SK-MEL-5 (cell line): ENCODE measurements around the gene ABCG4. TPM values are rescaled to one million over a fixed set of nuclear protein-coding genes. Genes with fewer than 3 reads are reported as not detected.
A peak's percentile ranks its signal among the peaks of the same experiment; 100 is the strongest.
"Not testable (repeated sequence)": the region's sequence is repeated elsewhere in the genome, so short reads cannot be mapped to it uniquely, and the experiment has no call there.

Experiments used
- DNase-seq: peaks from one replicate; pipeline ENCODE4 v3.0.0-alpha.2; 2016; ENCODE audit warnings: low read depth, low spot score
- in situ Hi-C: cut with HindIII; loops from 2 replicates; pipeline ENCODE4 v1.10.0; 2016; ENCODE audit warnings: low sequenced_read_pairs, high pct_unique_total_duplicates, low pct_unique_long_range_greater_than_20kb
- total RNA-seq: library from RNA; depleted of rRNA; stranded (reverse); fragments of >200 nt; shearing (Covaris generic); gene quantifications from 2 replicates; pipeline ENCODE4 v1.2.3, GENCODE V29; 2014

Gene ABCG4
- total RNA-seq, 1 experiment from 2014 or later, result 0.05 TPM

GRCh38 chr11:119167933-119168332 is 19.1 kb downstream of the ABCG4 start:
- in situ Hi-C loops, result no loop called here
- no peak for DNase-seq

- DNase-seq, result peak; percentile 83
- in situ Hi-C loops, result no loop called here
Observed at GRCh38 chr11:119168471-119169281, 19.8 kb downstream of the ABCG4 start, which contains the start of gene NLRX1. Gene NLRX1 (plus strand): TSS chr11:119168725. CDS start chr11:119171404, 2,679 bp downstream.

GRCh38 chr11:119169282-119169719 is 20.4 kb downstream of the ABCG4 start:
- peak; percentile 19 for DNase-seq
- in situ Hi-C loops, result no loop called here

GRCh38 chr11:119172513-119172912 is 23.7 kb downstream of the ABCG4 start:
- DNase-seq, result no peak
- in situ Hi-C loops, result no loop called here

- in situ Hi-C loops, result no loop called here
- no peak for DNase-seq
Observed at GRCh38 chr11:119173453-119173852, 24.6 kb downstream of the ABCG4 start.

- DNase-seq, result no peak
- in situ Hi-C loops, result no loop called here
Observed at GRCh38 chr11:119175493-119176077, 26.7 kb downstream of the ABCG4 start.

GRCh38 chr11:119178166-119178680 is 29.4 kb downstream of the ABCG4 start:
- in situ Hi-C loops, result no loop called here

GRCh38 chr11:119179342-119179741 is 30.5 kb downstream of the ABCG4 start:
- DNase-seq, result no peak
- in situ Hi-C loops, result no loop called here

More at GRCh38 chr11:119178166-119178680, 29.4 kb downstream of the ABCG4 start:
- DNase-seq, result no peak

GRCh38 chr11:119179983-119180382 is 31.1 kb downstream of the ABCG4 start:
- no peak for DNase-seq

GRCh38 chr11:119180729-119181676 is 32.2 kb downstream of the ABCG4 start:
- no peak for DNase-seq
- in situ Hi-C loops, result no loop called here

More at GRCh38 chr11:119179983-119180382, 31.1 kb downstream of the ABCG4 start:
- in situ Hi-C loops, result no loop called here

GRCh38 chr11:119181677-119182412 is 33.0 kb downstream of the ABCG4 start:
- no peak for DNase-seq
- in situ Hi-C loops, result no loop called here

GRCh38 chr11:119184399-119184798 is 35.5 kb downstream of the ABCG4 start:
- in situ Hi-C loops, DNase-seq: not testable (repeated sequence)

- no peak for DNase-seq
- in situ Hi-C loops, result no loop called here
Observed at GRCh38 chr11:119185981-119186634, 37.3 kb downstream of the ABCG4 start.

GRCh38 chr11:119187123-119187892 is 38.5 kb downstream of the ABCG4 start:
- in situ Hi-C loops, result no loop called here
- no peak for DNase-seq

GRCh38 chr11:119188067-119188466 is 39.2 kb downstream of the ABCG4 start:
- in situ Hi-C loops, result no loop called here
- DNase-seq, result no peak

- DNase-seq, result no peak
- in situ Hi-C loops, result no loop called here
Observed at GRCh38 chr11:119188887-119189286, 40.0 kb downstream of the ABCG4 start.
